ENCODE data around the gene RSPRY1. TPM values are rescaled to one million over a fixed set of nuclear protein-coding genes. Genes with fewer than 3 reads are reported as not detected.
A peak's percentile ranks its signal among the peaks of the same experiment; 100 is the strongest.
"Not testable (repeated sequence)": the region's sequence is repeated elsewhere in the genome, so short reads cannot be mapped to it uniquely, and the experiment has no call there.

Gene RSPRY1
- total RNA-seq, 3 donors from 2014 or later = 40.6 to 44.1 (median 42.0) TPM

GRCh38 chr16:57192146-57192545 is 6.0 kb downstream of the RSPRY1 start:
- DNase-seq (no peak), ATAC-seq (no peak)
- H3K4me3 ChIP-seq = no peak overlapping the region
- H3K9me3 ChIP-seq = no peaks in the 10 kb centered on the region
- TF ChIP-seq CTCF (IDR thresholded peaks at IDR 0.05) = no peak
- no peaks in the 10 kb centered on the region for H3K36me3 ChIP-seq (ENCODE audit: low read depth)
- H3K4me1 ChIP-seq (ENCODE audit: low read depth) = peaks cover 12% of the 10 kb centered on the region
- intact Hi-C loops (cut with DNase I, micrococcal nuclease) = no loop called here

- intact Hi-C loops (cut with DNase I, micrococcal nuclease) = no loop called here
- ATAC-seq (no peak), DNase-seq (no peak)
- H3K9me3 ChIP-seq = no peaks in the 10 kb centered on the region
- H3K36me3 ChIP-seq (ENCODE audit: low read depth) = no peaks in the 10 kb centered on the region
- H3K4me1 ChIP-seq (ENCODE audit: low read depth) = peaks cover 7% of the 10 kb centered on the region
- no peak for TF ChIP-seq CTCF (IDR thresholded peaks at IDR 0.05)
- no peak overlapping the region for H3K4me3 ChIP-seq
These were observed 6.8 kb downstream of the RSPRY1 start for GRCh38 chr16:57192720-57193486.

GRCh38 chr16:57194512-57194911 is 8.4 kb downstream of the RSPRY1 start:
- intact Hi-C loops (cut with DNase I, micrococcal nuclease) = no loop called here
- DNase-seq (no peak), ATAC-seq (peak; percentile 71)
- TF ChIP-seq CTCF (IDR thresholded peaks at IDR 0.05) = no peak
- Histone ChIP-seq H3K36me3 (ENCODE audit: low read depth) (no peaks in the 10 kb centered on the region), H3K4me1 (ENCODE audit: low read depth) (no peaks in the 10 kb centered on the region), H3K4me3 (no peak overlapping the region), H3K9me3 (no peaks in the 10 kb centered on the region)

GRCh38 chr16:57196286-57196685 is 10.2 kb downstream of the RSPRY1 start:
- no peak for DNase-seq
- intact Hi-C loops (cut with DNase I, micrococcal nuclease) = no loop called here
- H3K4me3 ChIP-seq = no peak overlapping the region
- ATAC-seq = no peak
- H3K36me3 ChIP-seq (ENCODE audit: low read depth) = no peaks in the 10 kb centered on the region
- no peaks in the 10 kb centered on the region for H3K4me1 ChIP-seq (ENCODE audit: low read depth)
- no peak for TF ChIP-seq CTCF (IDR thresholded peaks at IDR 0.05)
- no peaks in the 10 kb centered on the region for H3K9me3 ChIP-seq

GRCh38 chr16:57196753-57197152 is 10.6 kb downstream of the RSPRY1 start:
- TF ChIP-seq CTCF (IDR thresholded peaks at IDR 0.05) = no peak
- no peaks in the 10 kb centered on the region for H3K9me3 ChIP-seq
- H3K36me3 ChIP-seq (ENCODE audit: low read depth) = no peaks in the 10 kb centered on the region
- no peak overlapping the region for H3K4me3 ChIP-seq
- intact Hi-C loops (cut with DNase I, micrococcal nuclease) = no loop called here
- DNase-seq = no peak
- no peaks in the 10 kb centered on the region for H3K4me1 ChIP-seq (ENCODE audit: low read depth)
- ATAC-seq = no peak

- intact Hi-C loops (cut with DNase I, micrococcal nuclease); H3K4me1 ChIP-seq (ENCODE audit: low read depth); H3K9me3 ChIP-seq; H3K36me3 ChIP-seq (ENCODE audit: low read depth); ATAC-seq; H3K4me3 ChIP-seq; DNase-seq: not testable (repeated sequence)
These were observed 14.2 kb downstream of the RSPRY1 start for GRCh38 chr16:57200321-57200720.

- ATAC-seq; DNase-seq; intact Hi-C loops (cut with DNase I, micrococcal nuclease); H3K36me3 ChIP-seq (ENCODE audit: low read depth); H3K4me3 ChIP-seq; H3K4me1 ChIP-seq (ENCODE audit: low read depth); H3K9me3 ChIP-seq: not testable (repeated sequence)
These were observed 14.8 kb downstream of the RSPRY1 start for GRCh38 chr16:57200926-57201325.

Data from mucosa of descending colon (tissue), 3 donors.